Hepatocyte (in vitro differentiated cells): Measurements from ENCODE around the gene GALNT3. TPM values are rescaled to one million over a fixed set of nuclear protein-coding genes. Genes with fewer than 3 reads are reported as not detected.

ENCODE experiments used
- DNase-seq: peaks from one replicate; pipeline ENCODE4 v3.0.0-alpha.2; 2016; ENCODE audit warnings: low spot score
- H2AFZ ChIP-seq: fragments of 200-600 bp; sonication (generic); 2 replicates; pipeline ENCODE4 v1.6.0; 2016; ENCODE audit warnings: antibody characterized with exemption, mild to moderate bottlenecking
- H3K27ac ChIP-seq: fragments of 200-600 bp; sonication (generic); 2 replicates; pipeline ENCODE4 v1.5.1; 2016; ENCODE audit warnings: mild to moderate bottlenecking
- H3K27me3 ChIP-seq: fragments of 200-600 bp; sonication (generic); 2 replicates; pipeline ENCODE4 v1.6.1; 2016
- H3K36me3 ChIP-seq: fragments of 200-600 bp; sonication (generic); replicated peaks from 2 replicates; pipeline ENCODE4 v1.5.1; 2016; ENCODE audit warnings: low read depth; ENCODE audit not compliant: insufficient read depth
- H3K4me1 ChIP-seq: fragments of 200-600 bp; sonication (generic); 2 replicates; pipeline ENCODE4 v1.5.1; 2016; ENCODE audit warnings: mild to moderate bottlenecking, moderate library complexity; ENCODE audit not compliant: insufficient read depth
- H3K4me2 ChIP-seq: fragments of 200-600 bp; sonication (generic); 2 replicates; pipeline ENCODE4 v1.6.0; 2016
- H3K4me3 ChIP-seq: fragments of 200-600 bp; sonication (generic); 2 replicates; pipeline ENCODE4 v1.5.1; 2016; ENCODE audit warnings: mild to moderate bottlenecking
- H3K79me2 ChIP-seq: fragments of 200-600 bp; sonication (generic); 2 replicates; pipeline ENCODE4 v1.6.0; 2017; ENCODE audit warnings: mild to moderate bottlenecking
- H3K9me2 ChIP-seq: fragments of 200-600 bp; sonication (generic); replicated peaks from 2 replicates; pipeline ENCODE4 v1.6.0; 2017; ENCODE audit warnings: mild to moderate bottlenecking; ENCODE audit not compliant: insufficient read depth
- H3K9me3 ChIP-seq: fragments of 200-600 bp; sonication (generic); 2 replicates; pipeline ENCODE4 v1.5.1; 2016; ENCODE audit warnings: low read depth, mild to moderate bottlenecking
- H4K20me1 ChIP-seq: fragments of 200-600 bp; sonication (generic); 2 replicates; pipeline ENCODE4 v1.6.0; 2016; ENCODE audit warnings: mild to moderate bottlenecking; ENCODE audit not compliant: insufficient read depth, poor library complexity, severe bottlenecking
- CTCF ChIP-seq: fragments of 200-600 bp; sonication (generic); IDR thresholded peaks from 2 replicates; pipeline ENCODE4 v1.5.1; 2016; ENCODE audit warnings: antibody characterized with exemption, mild to moderate bottlenecking; ENCODE audit not compliant: poor library complexity
- EZH2 ChIP-seq: fragments of 200-600 bp; sonication (generic); IDR thresholded peaks from 2 replicates; pipeline ENCODE4 v1.6.1; 2016; ENCODE audit warnings: antibody characterized with exemption, mild to moderate bottlenecking, borderline replicate concordance
- EZH2phosphoT487 ChIP-seq: fragments of 200-600 bp; sonication (generic); IDR thresholded peaks from one replicate; pipeline ENCODE4 v1.6.1; 2018; ENCODE audit warnings: antibody characterized with exemption, mild to moderate bottlenecking, low read depth, moderate library complexity; ENCODE audit not compliant: unreplicated experiment, severe bottlenecking
- WGBS: methylation state at CpG from one replicate; pipeline ENCODE4 v1.1.6; 2016; ENCODE audit warnings: low lambda C conversion rate; ENCODE audit errors: missing lambda C conversion rate; 5-methylcytosine and 5-hydroxymethylcytosine counted together
- polyA plus RNA-seq: library from polyadenylated mRNA; unstranded; fragments of >200 nt; fragmentation: Nextera tagmentation; extraction: Ambion mirVana; gene quantifications from 2 replicates; pipeline ENCODE4 v1.2.1, GENCODE V29; 2016
- total RNA-seq: library from RNA; depleted of rRNA; stranded (reverse); fragments of >200 nt; gene quantifications from 2 replicates; pipeline ENCODE4 v1.2.3, GENCODE V29; 2014

Gene GALNT3
- total and polyA plus RNA-seq, 2 experiments from 2014 or later = 21.5 to 48.1 TPM

GRCh38 chr2:165718610-165719210, 75.3 kb downstream of the GALNT3 start:
- Histone ChIP-seq H2AFZ (no peak overlapping the region), H3K9me3 (no peaks in the 10 kb centered on the region), H3K9me2 (no peaks in the 10 kb centered on the region), H4K20me1 (no peaks in the 10 kb centered on the region), H3K4me3 (no peak overlapping the region), H3K79me2 (no peaks in the 10 kb centered on the region), H3K36me3 (no peaks in the 10 kb centered on the region), H3K4me1 (no peaks in the 10 kb centered on the region), H3K27ac (no peak overlapping the region), H3K4me2 (no peak overlapping the region), H3K27me3 (no peaks in the 10 kb centered on the region)
- DNase-seq = no peak
- TF ChIP-seq CTCF (no peak), EZH2 (no peak), EZH2phosphoT487 (no peak)
- WGBS = 69% methylated on average over 1 of the region's 1 CpG

- H3K27ac ChIP-seq = no peak overlapping the region
- H2AFZ ChIP-seq = no peak overlapping the region
- WGBS = 86% methylated on average over 1 of the region's 1 CpG
- no peak overlapping the region for H3K4me3 ChIP-seq
- H3K4me2 ChIP-seq = no peak overlapping the region
- H3K36me3 ChIP-seq = no peaks in the 10 kb centered on the region
- H4K20me1 ChIP-seq = no peaks in the 10 kb centered on the region
- DNase-seq = no peak
- H3K4me1 ChIP-seq = no peaks in the 10 kb centered on the region
- no peaks in the 10 kb centered on the region for H3K27me3 ChIP-seq
- no peaks in the 10 kb centered on the region for H3K9me3 ChIP-seq
- no peaks in the 10 kb centered on the region for H3K79me2 ChIP-seq
- TF ChIP-seq EZH2phosphoT487 (no peak), EZH2 (no peak), CTCF (no peak)
- no peaks in the 10 kb centered on the region for H3K9me2 ChIP-seq
These were observed 78.0 kb downstream of the GALNT3 start for GRCh38 chr2:165716091-165716490.

GRCh38 chr2:165706960-165707487, 87.0 kb downstream of the GALNT3 start:
- DNase-seq = no peak
- 64% methylated on average over 3 of the region's 3 CpGs for WGBS
- Histone ChIP-seq H3K36me3 (no peaks in the 10 kb centered on the region), H3K79me2 (no peaks in the 10 kb centered on the region), H2AFZ (no peak overlapping the region), H3K4me2 (no peak overlapping the region), H3K27me3 (no peaks in the 10 kb centered on the region), H4K20me1 (no peaks in the 10 kb centered on the region), H3K9me2 (no peaks in the 10 kb centered on the region), H3K4me3 (no peak overlapping the region), H3K9me3 (no peaks in the 10 kb centered on the region), H3K4me1 (no peaks in the 10 kb centered on the region), H3K27ac (no peak overlapping the region)
- TF ChIP-seq EZH2phosphoT487 = no peak
- TF ChIP-seq CTCF = no peak
- TF ChIP-seq EZH2 = no peak

- Histone ChIP-seq H3K4me2 (no peak overlapping the region), H3K79me2 (no peaks in the 10 kb centered on the region), H3K36me3 (no peaks in the 10 kb centered on the region), H3K4me1 (no peaks in the 10 kb centered on the region), H2AFZ (no peak overlapping the region), H3K27ac (no peak overlapping the region), H3K9me3 (no peaks in the 10 kb centered on the region), H4K20me1 (no peaks in the 10 kb centered on the region), H3K27me3 (no peaks in the 10 kb centered on the region), H3K9me2 (no peaks in the 10 kb centered on the region), H3K4me3 (no peak overlapping the region)
- WGBS = 85% methylated on average over 6 of the region's 6 CpGs
- no peak for TF ChIP-seq EZH2
- no peak for TF ChIP-seq EZH2phosphoT487
- TF ChIP-seq CTCF = no peak
- no peak for DNase-seq
These were observed 92.9 kb downstream of the GALNT3 start for GRCh38 chr2:165701147-165701546.
